Hepatocyte (in vitro differentiated cells): Measurements from ENCODE around the gene SNX24. TPM values are rescaled to one million over a fixed set of nuclear protein-coding genes. Genes with fewer than 3 reads are reported as not detected.
A peak's percentile ranks its signal among the peaks of the same experiment; 100 is the strongest.

ENCODE experiments used
- DNase-seq: peaks from one replicate; pipeline ENCODE4 v3.0.0-alpha.2; 2016; ENCODE audit warnings: low spot score
- H2AFZ ChIP-seq: fragments of 200-600 bp; sonication (generic); 2 replicates; pipeline ENCODE4 v1.6.0; 2016; ENCODE audit warnings: antibody characterized with exemption, mild to moderate bottlenecking
- H3K27ac ChIP-seq: fragments of 200-600 bp; sonication (generic); 2 replicates; pipeline ENCODE4 v1.5.1; 2016; ENCODE audit warnings: mild to moderate bottlenecking
- H3K27me3 ChIP-seq: fragments of 200-600 bp; sonication (generic); 2 replicates; pipeline ENCODE4 v1.6.1; 2016
- H3K36me3 ChIP-seq: fragments of 200-600 bp; sonication (generic); replicated peaks from 2 replicates; pipeline ENCODE4 v1.5.1; 2016; ENCODE audit warnings: low read depth; ENCODE audit not compliant: insufficient read depth
- H3K4me1 ChIP-seq: fragments of 200-600 bp; sonication (generic); 2 replicates; pipeline ENCODE4 v1.5.1; 2016; ENCODE audit warnings: mild to moderate bottlenecking, moderate library complexity; ENCODE audit not compliant: insufficient read depth
- H3K4me2 ChIP-seq: fragments of 200-600 bp; sonication (generic); 2 replicates; pipeline ENCODE4 v1.6.0; 2016
- H3K4me3 ChIP-seq: fragments of 200-600 bp; sonication (generic); 2 replicates; pipeline ENCODE4 v1.5.1; 2016; ENCODE audit warnings: mild to moderate bottlenecking
- H3K79me2 ChIP-seq: fragments of 200-600 bp; sonication (generic); 2 replicates; pipeline ENCODE4 v1.6.0; 2017; ENCODE audit warnings: mild to moderate bottlenecking
- H3K9me2 ChIP-seq: fragments of 200-600 bp; sonication (generic); replicated peaks from 2 replicates; pipeline ENCODE4 v1.6.0; 2017; ENCODE audit warnings: mild to moderate bottlenecking; ENCODE audit not compliant: insufficient read depth
- H3K9me3 ChIP-seq: fragments of 200-600 bp; sonication (generic); 2 replicates; pipeline ENCODE4 v1.5.1; 2016; ENCODE audit warnings: low read depth, mild to moderate bottlenecking
- H4K20me1 ChIP-seq: fragments of 200-600 bp; sonication (generic); 2 replicates; pipeline ENCODE4 v1.6.0; 2016; ENCODE audit warnings: mild to moderate bottlenecking; ENCODE audit not compliant: insufficient read depth, poor library complexity, severe bottlenecking
- EZH2 ChIP-seq: fragments of 200-600 bp; sonication (generic); IDR thresholded peaks from 2 replicates; pipeline ENCODE4 v1.6.1; 2016; ENCODE audit warnings: antibody characterized with exemption, mild to moderate bottlenecking, borderline replicate concordance
- EZH2phosphoT487 ChIP-seq: fragments of 200-600 bp; sonication (generic); IDR thresholded peaks from one replicate; pipeline ENCODE4 v1.6.1; 2018; ENCODE audit warnings: antibody characterized with exemption, mild to moderate bottlenecking, low read depth, moderate library complexity; ENCODE audit not compliant: unreplicated experiment, severe bottlenecking
- WGBS: methylation state at CpG from one replicate; pipeline ENCODE4 v1.1.6; 2016; ENCODE audit warnings: low lambda C conversion rate; ENCODE audit errors: missing lambda C conversion rate; 5-methylcytosine and 5-hydroxymethylcytosine counted together
- polyA plus RNA-seq: library from polyadenylated mRNA; unstranded; fragments of >200 nt; fragmentation: Nextera tagmentation; extraction: Ambion mirVana; gene quantifications from 2 replicates; pipeline ENCODE4 v1.2.1, GENCODE V29; 2016
- total RNA-seq: library from RNA; depleted of rRNA; stranded (reverse); fragments of >200 nt; gene quantifications from 2 replicates; pipeline ENCODE4 v1.2.3, GENCODE V29; 2014
- TF ChIP-seq, protein P1 (sequence below): fragments of 200-600 bp; sonication (generic); IDR thresholded peaks from 2 replicates; pipeline ENCODE4 v1.5.1; 2016; ENCODE audit warnings: antibody characterized with exemption, mild to moderate bottlenecking; ENCODE audit not compliant: poor library complexity

Gene SNX24
- total and polyA plus RNA-seq, 2 experiments from 2014 or later, result 28.8 to 38.2 TPM

DNA sequence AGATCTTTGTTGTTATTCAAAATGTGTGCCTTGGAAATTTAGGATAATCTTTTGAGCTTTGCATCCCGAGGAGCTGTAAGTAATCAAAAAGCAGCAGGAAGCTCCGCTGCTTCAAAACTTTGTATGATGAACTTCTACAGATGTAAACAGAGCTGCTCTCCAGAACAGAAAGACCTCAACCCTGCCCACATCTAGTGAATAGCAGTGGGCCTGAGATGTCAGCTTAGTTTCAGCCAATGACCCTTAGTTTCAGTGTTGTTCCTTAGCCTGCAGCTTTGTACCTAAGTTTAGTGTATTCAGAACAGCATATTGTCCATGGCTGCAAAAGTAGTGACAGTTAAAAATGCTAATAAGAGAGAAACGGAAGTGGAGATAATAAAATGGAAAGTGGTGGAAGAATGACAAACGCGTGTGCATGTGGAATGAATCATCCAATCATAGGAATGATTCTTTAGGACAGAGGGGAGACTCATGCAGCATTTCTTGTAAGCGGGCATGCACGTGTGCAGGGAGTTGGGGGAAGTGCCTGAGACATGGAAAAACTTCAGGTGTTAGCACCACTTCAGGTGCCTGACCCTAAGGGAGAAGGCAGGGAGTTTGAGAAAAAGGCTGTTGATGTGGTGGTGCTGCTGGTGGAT lies 24.9 kb downstream of the SNX24 start:
- H3K27me3 ChIP-seq, result no peaks in the 10 kb centered on the region
- peaks cover 36% of the 10 kb centered on the region for H3K79me2 ChIP-seq
- H2AFZ ChIP-seq, result no peak overlapping the region
- H3K4me2 ChIP-seq, result peak overlapping the region; percentile 5
- WGBS, result 62% methylated on average over 7 of the region's 7 CpGs
- DNase-seq, result no peak
- no peak overlapping the region for H3K4me3 ChIP-seq
- H3K4me1 ChIP-seq, result peaks cover 10% of the 10 kb centered on the region
- H3K9me2 ChIP-seq, result no peaks in the 10 kb centered on the region
- no peaks in the 10 kb centered on the region for H3K36me3 ChIP-seq
- no peaks in the 10 kb centered on the region for H3K9me3 ChIP-seq
- TF ChIP-seq EZH2phosphoT487, result no peak
- peak overlapping the region; percentile 3 for H3K27ac ChIP-seq
- H4K20me1 ChIP-seq, result no peaks in the 10 kb centered on the region

DNA sequence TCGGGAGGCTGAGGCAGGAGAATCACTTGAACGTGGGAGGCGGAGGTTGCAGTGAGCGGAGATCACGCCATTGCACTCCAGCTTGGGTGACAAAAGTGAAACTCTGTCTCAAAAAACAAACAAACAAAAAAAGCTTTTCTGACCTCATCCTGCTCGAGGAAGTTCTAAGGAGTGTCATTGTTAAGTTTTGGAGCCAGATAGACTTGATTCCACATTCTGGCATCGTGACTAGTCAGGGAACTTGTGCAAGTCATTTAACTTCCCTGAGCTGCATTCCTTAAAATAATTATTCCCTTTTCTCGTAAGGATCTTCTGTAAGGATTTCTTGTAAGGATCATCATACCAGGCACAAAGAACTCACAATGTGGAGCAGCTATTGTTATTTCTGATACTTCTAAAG lies 26.2 kb downstream of the SNX24 start:
- Histone ChIP-seq H4K20me1 (no peaks in the 10 kb centered on the region), H2AFZ (no peak overlapping the region), H3K4me2 (no peak overlapping the region), H3K9me2 (no peaks in the 10 kb centered on the region), H3K79me2 (peaks cover 46% of the 10 kb centered on the region), H3K27ac (no peak overlapping the region), H3K27me3 (no peaks in the 10 kb centered on the region), H3K9me3 (no peaks in the 10 kb centered on the region), H3K36me3 (no peaks in the 10 kb centered on the region), H3K4me1 (peaks cover 10% of the 10 kb centered on the region), H3K4me3 (no peak overlapping the region)
- no peak for DNase-seq
- TF ChIP-seq, protein P1, sequence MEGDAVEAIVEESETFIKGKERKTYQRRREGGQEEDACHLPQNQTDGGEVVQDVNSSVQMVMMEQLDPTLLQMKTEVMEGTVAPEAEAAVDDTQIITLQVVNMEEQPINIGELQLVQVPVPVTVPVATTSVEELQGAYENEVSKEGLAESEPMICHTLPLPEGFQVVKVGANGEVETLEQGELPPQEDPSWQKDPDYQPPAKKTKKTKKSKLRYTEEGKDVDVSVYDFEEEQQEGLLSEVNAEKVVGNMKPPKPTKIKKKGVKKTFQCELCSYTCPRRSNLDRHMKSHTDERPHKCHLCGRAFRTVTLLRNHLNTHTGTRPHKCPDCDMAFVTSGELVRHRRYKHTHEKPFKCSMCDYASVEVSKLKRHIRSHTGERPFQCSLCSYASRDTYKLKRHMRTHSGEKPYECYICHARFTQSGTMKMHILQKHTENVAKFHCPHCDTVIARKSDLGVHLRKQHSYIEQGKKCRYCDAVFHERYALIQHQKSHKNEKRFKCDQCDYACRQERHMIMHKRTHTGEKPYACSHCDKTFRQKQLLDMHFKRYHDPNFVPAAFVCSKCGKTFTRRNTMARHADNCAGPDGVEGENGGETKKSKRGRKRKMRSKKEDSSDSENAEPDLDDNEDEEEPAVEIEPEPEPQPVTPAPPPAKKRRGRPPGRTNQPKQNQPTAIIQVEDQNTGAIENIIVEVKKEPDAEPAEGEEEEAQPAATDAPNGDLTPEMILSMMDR, result no peak
- TF ChIP-seq EZH2phosphoT487 (no peak), EZH2 (no peak)
- WGBS, result 95% methylated on average over 8 of the region's 8 CpGs

DNA sequence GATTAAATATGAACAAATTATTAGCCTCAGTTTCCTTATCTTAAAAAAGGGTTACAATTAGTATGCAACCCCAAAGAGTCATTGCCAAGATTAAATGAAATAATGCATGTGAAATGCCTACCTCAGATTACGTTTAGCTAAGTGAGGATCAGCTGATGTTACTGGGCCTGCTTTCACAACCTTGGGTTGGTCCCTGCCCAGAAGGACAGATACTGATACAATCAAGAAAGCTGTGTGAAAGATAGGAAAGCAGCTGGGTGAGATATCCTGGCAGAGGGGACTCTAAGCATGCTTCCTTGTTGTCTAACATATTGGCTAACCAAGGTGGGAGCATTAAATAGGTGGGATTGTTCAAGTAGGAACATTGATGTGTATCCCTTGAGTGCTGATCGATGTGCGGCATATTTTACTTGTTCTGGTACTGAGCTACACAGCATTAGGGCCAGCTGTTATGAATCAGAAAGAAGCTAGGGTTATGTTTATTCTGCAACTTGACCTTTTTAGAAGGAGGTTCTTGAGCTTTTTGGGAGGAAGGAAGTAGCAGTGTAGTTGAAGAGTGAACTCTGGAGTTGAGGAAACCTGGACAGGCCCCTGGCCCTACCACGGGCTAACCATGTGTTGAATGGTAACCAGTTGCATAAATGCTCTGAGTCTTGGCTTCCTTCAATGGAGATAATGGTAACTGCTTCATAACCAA lies 28.9 kb downstream of the SNX24 start:
- WGBS, result 88% methylated on average over 4 of the region's 4 CpGs
- Histone ChIP-seq H3K4me2 (no peak overlapping the region), H3K27me3 (no peaks in the 10 kb centered on the region), H4K20me1 (no peaks in the 10 kb centered on the region), H3K9me3 (no peaks in the 10 kb centered on the region), H2AFZ (no peak overlapping the region), H3K36me3 (no peaks in the 10 kb centered on the region), H3K9me2 (no peaks in the 10 kb centered on the region), H3K4me1 (peaks cover 9% of the 10 kb centered on the region), H3K27ac (no peak overlapping the region), H3K4me3 (no peak overlapping the region), H3K79me2 (peaks cover 51% of the 10 kb centered on the region)
- TF ChIP-seq EZH2phosphoT487 (no peak), EZH2 (no peak)
- TF ChIP-seq, protein P1, result no peak
- no peak for DNase-seq

DNA sequence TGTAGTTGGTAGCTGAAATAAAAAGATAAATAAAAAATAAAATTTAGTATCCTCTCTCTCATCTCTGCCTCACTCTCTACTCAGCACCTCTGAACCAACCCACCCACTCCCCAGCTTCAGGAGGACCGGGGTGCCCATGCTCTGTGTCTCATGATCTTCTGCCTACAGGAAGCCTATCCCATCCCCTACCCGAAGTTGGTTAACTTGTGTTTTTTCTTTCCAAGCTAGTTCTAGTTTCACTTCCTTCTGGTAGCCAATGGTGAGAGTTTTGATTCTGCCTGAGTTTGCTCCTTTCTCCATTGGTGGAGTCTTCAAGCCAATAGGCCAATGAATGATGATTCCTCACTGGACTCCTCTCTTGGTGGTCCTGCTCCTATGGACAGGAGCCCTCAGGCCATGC lies 32.1 kb downstream of the SNX24 start:
- H3K79me2 ChIP-seq, result peaks cover 45% of the 10 kb centered on the region
- H2AFZ ChIP-seq, result no peak overlapping the region
- no peak overlapping the region for H3K27ac ChIP-seq
- no peak for DNase-seq
- no peak overlapping the region for H3K4me2 ChIP-seq
- H4K20me1 ChIP-seq, result no peaks in the 10 kb centered on the region
- no peaks in the 10 kb centered on the region for H3K9me2 ChIP-seq
- no peaks in the 10 kb centered on the region for H3K27me3 ChIP-seq
- H3K4me1 ChIP-seq, result peaks cover 9% of the 10 kb centered on the region
- no peaks in the 10 kb centered on the region for H3K9me3 ChIP-seq
- TF ChIP-seq EZH2 (no peak), EZH2phosphoT487 (no peak)
- TF ChIP-seq, protein P1, result no peak
- 100% methylated on average over 2 of the region's 2 CpGs for WGBS
- no peaks in the 10 kb centered on the region for H3K36me3 ChIP-seq
- no peak overlapping the region for H3K4me3 ChIP-seq
